H1 (cell line): Measurements from ENCODE around the gene TMEM273. TPM values are rescaled to one million over a fixed set of nuclear protein-coding genes. Genes with fewer than 3 reads are reported as not detected.

Experiments used
- CTCF ChIA-PET: fragments of 300-600 bp; sonication (Branson Sonifier 250); formaldehyde crosslinking; loops from one replicate; lab custom pipeline; 2021; ENCODE audit not compliant: partially characterized antibody; lab: Charles Lee
- POLR2A ChIA-PET: fragments of 300-600 bp; sonication (Branson Sonifier 250); formaldehyde crosslinking; loops from one replicate; lab custom pipeline; 2021; ENCODE audit warnings: inconsistent platforms; ENCODE audit not compliant: partially characterized antibody; lab: Charles Lee
- DNase-seq, 2 experiments: peaks; one replicate each; pipeline versions ENCODE4 v3.0.0 to v3.0.0-alpha.2; 2010 to 2022; ENCODE audit warnings: low spot score in 2 of 2, low read depth in 1 of 2, mixed read lengths in 1 of 2
- FAIRE-seq: peaks from 2 replicates; lab custom pipeline; 2011; peaks lifted over from hg19 to GRCh38; lab: Jason Lieb, UNC
- H2AFZ ChIP-seq: 2 replicates; pipeline ENCODE4 v1.8.1; 2012; ENCODE audit warnings: low read length, inconsistent platforms
- H2AK5ac ChIP-seq: 2 replicates; pipeline ENCODE4 v1.6.1; 2013; ENCODE audit warnings: low read depth, low read length
- H2BK120ac ChIP-seq: replicated peaks from 2 replicates; pipeline ENCODE3; 2013; ENCODE audit warnings: low read depth, low read length, inconsistent platforms
- H2BK12ac ChIP-seq: 2 replicates; pipeline ENCODE4 v1.6.1; 2013; ENCODE audit warnings: low read depth, low read length
- H2BK15ac ChIP-seq: 2 replicates; pipeline ENCODE4 v1.6.1; 2013; ENCODE audit warnings: low read length
- H2BK20ac ChIP-seq: 2 replicates; pipeline ENCODE4 v1.6.1; 2013; ENCODE audit warnings: low read length
- H2BK5ac ChIP-seq: 2 replicates; pipeline ENCODE4 v1.6.1; 2013; ENCODE audit warnings: low read depth, low read length
- H3K14ac ChIP-seq: 2 replicates; pipeline ENCODE4 v1.6.1; 2013; ENCODE audit warnings: inconsistent platforms; ENCODE audit not compliant: insufficient read length
- H3K18ac ChIP-seq: 2 replicates; pipeline ENCODE4 v1.6.1; 2013; ENCODE audit warnings: low read length; ENCODE audit errors: extremely low read depth
- H3K23ac ChIP-seq: 2 replicates; pipeline ENCODE4 v1.6.1; 2013; ENCODE audit warnings: inconsistent platforms; ENCODE audit not compliant: insufficient read length
- H3K23me2 ChIP-seq: 2 replicates; pipeline ENCODE4 v1.6.1; 2013; ENCODE audit warnings: low read depth, low read length
- H3K27ac ChIP-seq: 2 replicates; pipeline ENCODE4 v1.6.1; 2011; ENCODE audit warnings: low read depth, low read length, inconsistent platforms
- H3K27me3 ChIP-seq, 4 experiments: replicated peaks in 1 of 4; 1 replicate in 1 of 4; 2 replicates in 3 of 4; pipeline versions ENCODE4 v1.6.1 to v1.8.1; 2011 to 2013; ENCODE audit warnings: low read length in 3 of 4, mild to moderate bottlenecking in 3 of 4, inconsistent platforms in 2 of 4, mixed read lengths in 2 of 4, moderate library complexity in 1 of 4; ENCODE audit not compliant: control insufficient read depth in 3 of 4, insufficient read depth in 3 of 4; ENCODE audit errors: extremely low read depth in 1 of 4
- H3K36me3 ChIP-seq, 4 experiments: 2 replicates each; pipeline versions ENCODE4 v1.6.1 to v1.8.1; 2011 to 2013; ENCODE audit warnings: mild to moderate bottlenecking in 4 of 4, low read length in 3 of 4, moderate library complexity in 2 of 4, control low read depth in 1 of 4, inconsistent platforms in 1 of 4; ENCODE audit not compliant: insufficient read depth in 4 of 4, control insufficient read depth in 2 of 4
- H3K4ac ChIP-seq: replicated peaks from 2 replicates; pipeline ENCODE3; 2013; ENCODE audit warnings: low read length, low read depth, mixed read lengths, inconsistent platforms; ENCODE audit not compliant: insufficient read length
- H3K4me1 ChIP-seq, 4 experiments: replicated peaks in 1 of 4; 1 replicate in 1 of 4; 2 replicates in 3 of 4; pipeline versions ENCODE4 v1.6.1 to v1.8.1; 2011 to 2013; ENCODE audit warnings: low read length in 3 of 4, inconsistent platforms in 2 of 4, mixed read lengths in 1 of 4; ENCODE audit not compliant: insufficient read depth in 4 of 4, control insufficient read depth in 3 of 4
- H3K4me2 ChIP-seq, 2 experiments: 2 replicates each; pipeline versions ENCODE4 v1.6.1 to v1.8.1; 2011 to 2013; ENCODE audit warnings: low read depth in 2 of 2, low read length in 2 of 2, control low read depth in 1 of 2, inconsistent platforms in 1 of 2, mild to moderate bottlenecking in 1 of 2; ENCODE audit not compliant: insufficient read depth in 1 of 2
- H3K4me3 ChIP-seq, 4 experiments: fragments of 200-600, 300-600 bp in 1 of 4; sonication (generic), shearing (Covaris generic), sonication (Bioruptor Twin) in 1 of 4; 2 replicates each; pipeline versions ENCODE4 v1.5.1 to v1.8.1; 2011 to 2016; ENCODE audit warnings: low read length in 4 of 4, low read depth in 3 of 4, control low read depth in 2 of 4, inconsistent platforms in 2 of 4, mild to moderate bottlenecking in 2 of 4, mixed read lengths in 1 of 4, moderate library complexity in 1 of 4; ENCODE audit not compliant: insufficient read depth in 2 of 4; ENCODE audit errors: extremely low read depth in 1 of 4
- H3K56ac ChIP-seq: replicated peaks from 2 replicates; pipeline ENCODE3; 2013; ENCODE audit warnings: low read depth, mild to moderate bottlenecking, mixed read lengths, low read length, inconsistent platforms; ENCODE audit not compliant: insufficient read length
- H3K79me1 ChIP-seq: 2 replicates; pipeline ENCODE4 v1.6.1; 2013; ENCODE audit warnings: low read depth, low read length, control low read depth
- H3K79me2 ChIP-seq, 2 experiments: 2 replicates each; pipeline versions ENCODE4 v1.6.1 to v1.8.1; 2012 to 2013; ENCODE audit warnings: low read length in 2 of 2, mild to moderate bottlenecking in 2 of 2, inconsistent platforms in 1 of 2; ENCODE audit not compliant: insufficient read depth in 2 of 2, control insufficient read depth in 1 of 2
- H3K9ac ChIP-seq, 4 experiments: replicated peaks in 1 of 4; 1 replicate in 1 of 4; 2 replicates in 3 of 4; pipeline versions ENCODE4 v1.6.1 to v1.8.1; 2011 to 2013; ENCODE audit warnings: low read depth in 3 of 4, low read length in 3 of 4, control low read depth in 2 of 4, mild to moderate bottlenecking in 2 of 4, moderate library complexity in 2 of 4, inconsistent platforms in 1 of 4; ENCODE audit errors: extremely low read depth in 1 of 4
- H3K9me3 ChIP-seq, 2 experiments: 2 replicates each; pipeline versions ENCODE4 v1.6.1 to v1.8.1; 2012 to 2013; ENCODE audit warnings: mild to moderate bottlenecking in 2 of 2, moderate library complexity in 2 of 2, control low read depth in 1 of 2, inconsistent platforms in 1 of 2, low read depth in 1 of 2, low read length in 1 of 2, mixed read lengths in 1 of 2; ENCODE audit not compliant: insufficient read depth in 2 of 2
- H4K20me1 ChIP-seq, 2 experiments: replicated peaks in 1 of 2; 2 replicates each; pipeline versions ENCODE3 to v1.8.1; 2011 to 2013; ENCODE audit warnings: inconsistent platforms in 2 of 2, low read length in 2 of 2, mild to moderate bottlenecking in 1 of 2; ENCODE audit not compliant: insufficient read depth in 2 of 2, control insufficient read depth in 1 of 2
- H4K5ac ChIP-seq: 2 replicates; pipeline ENCODE4 v1.6.1; 2013; ENCODE audit warnings: low read length, low read depth, mixed read lengths, inconsistent platforms; ENCODE audit not compliant: insufficient read length
- H4K8ac ChIP-seq: 2 replicates; pipeline ENCODE4 v1.8.0; 2013; ENCODE audit warnings: mild to moderate bottlenecking, moderate library complexity, low read length, inconsistent platforms; ENCODE audit not compliant: insufficient read depth; ENCODE audit errors: extremely low read depth
- H4K91ac ChIP-seq: replicated peaks from 2 replicates; pipeline ENCODE3; 2013; ENCODE audit warnings: low read length, mixed read lengths, inconsistent platforms; ENCODE audit not compliant: insufficient read length
- CBX8 ChIP-seq: fragments of 300-800, 300-1000 bp; sonication (generic); IDR thresholded peaks from 2 replicates; pipeline ENCODE4 v1.7.1; 2016; ENCODE audit warnings: low read depth, low read length, borderline replicate concordance
- CEBPB ChIP-seq: IDR thresholded peaks from 2 replicates; pipeline ENCODE4 v1.6.1; 2012; ENCODE audit warnings: low read depth, low read length
- POLR2AphosphoS5 ChIP-seq: IDR thresholded peaks from 2 replicates; pipeline ENCODE4 v1.6.1; 2011; ENCODE audit warnings: low read depth, low read length
- POU5F1 ChIP-seq: IDR thresholded peaks from 2 replicates; pipeline ENCODE4 v1.6.1; 2011; ENCODE audit warnings: low read depth, mild to moderate bottlenecking, low read length, moderate library complexity
- RAD21 ChIP-seq, 2 experiments: IDR thresholded peaks in 1 of 2; conservative IDR thresholded peaks in 1 of 2; 2 replicates each; pipeline ENCODE4 v1.6.1; 2011; ENCODE audit warnings: low read depth in 2 of 2, low read length in 2 of 2, improper control_type of control experiment in 1 of 2, inconsistent platforms in 1 of 2, mild to moderate bottlenecking in 1 of 2, moderate library complexity in 1 of 2
- RFX5 ChIP-seq: IDR thresholded peaks from 2 replicates; pipeline ENCODE4 v1.6.1; 2011; ENCODE audit warnings: low read depth, low read length, improper control_type of control experiment, borderline replicate concordance
- TAF1 ChIP-seq: IDR thresholded peaks from 2 replicates; pipeline ENCODE4 v1.6.1; 2011; ENCODE audit warnings: mild to moderate bottlenecking, low read depth, low read length
- WGBS, 2 experiments: shearing (Covaris generic) in 1 of 2; methylation state at CpG; one replicate each; pipeline versions ENCODE4 v1.1.6 to v1.1.7; 2013 to 2015; ENCODE audit warnings: low lambda C conversion rate in 2 of 2, mixed read lengths in 2 of 2, inconsistent platforms in 1 of 2, low coverage in 1 of 2, missing lambda C conversion rate in 1 of 2; ENCODE audit not compliant: insufficient replicate concordance in 2 of 2, insufficient coverage in 1 of 2, insufficient read length in 1 of 2; ENCODE audit errors: extremely low coverage in 1 of 2, missing lambda C conversion rate in 1 of 2; 5-methylcytosine and 5-hydroxymethylcytosine counted together
- polyA plus RNA-seq, 7 experiments: library from polyadenylated mRNA; depleted of rRNA in 3 of 7; stranded (reverse) in 5 of 7; unstranded in 2 of 7; fragments of >200 nt in 5 of 7; fragments of 200-250 nt in 2 of 7; gene quantifications; 1 replicate in 5 of 7; 2 replicates in 1 of 7; 4 replicates in 1 of 7; pipeline versions ENCODE4 v1.2.1 to v1.2.3, GENCODE V29; 2011 to 2013; ENCODE audit warnings: missing spikeins in 2 of 7, mixed read lengths in 2 of 7
- total RNA-seq: library from RNA; stranded (reverse); fragmentation: NEBNext Ultra II Directional; extraction: Animal tissue kit (Norgen Biotek cat#: 25700); gene quantifications from 2 replicates; pipeline ENCODE4 v1.2.1, GENCODE V29; 2021
- TF ChIP-seq, protein P1 (sequence below): IDR thresholded peaks from 2 replicates; pipeline ENCODE4 v1.6.1; 2012; ENCODE audit warnings: inconsistent platforms

Gene TMEM273
- total and polyA plus RNA-seq, 2 of the 8 experiments (the other 6 are each of a cell fraction or from before 2014, with no cell fraction given), result not detected

GRCh38 chr10:49207113-49207512, 18.9 kb upstream of the TMEM273 start:
- CTCF ChIA-PET, result interaction anchor here (1.0 to 1.5 kb wide), 2 partner anchors 11 to 75 kb away, joined by 3 to 4 read pairs; no protein-coding TSS in a partner anchor
- TF ChIP-seq, protein P1, sequence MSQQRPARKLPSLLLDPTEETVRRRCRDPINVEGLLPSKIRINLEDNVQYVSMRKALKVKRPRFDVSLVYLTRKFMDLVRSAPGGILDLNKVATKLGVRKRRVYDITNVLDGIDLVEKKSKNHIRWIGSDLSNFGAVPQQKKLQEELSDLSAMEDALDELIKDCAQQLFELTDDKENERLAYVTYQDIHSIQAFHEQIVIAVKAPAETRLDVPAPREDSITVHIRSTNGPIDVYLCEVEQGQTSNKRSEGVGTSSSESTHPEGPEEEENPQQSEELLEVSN, result no peak
- no peak for TF ChIP-seq POU5F1
- TF ChIP-seq RFX5, result no peak
- no peak for TF ChIP-seq CBX8
- TF ChIP-seq POLR2AphosphoS5, result no peak
- no peak for TF ChIP-seq CEBPB
- no peak for TF ChIP-seq RAD21 (IDR thresholded peaks at IDR 0.05 in 1 of 2, conservative IDR thresholded peaks at IDR 0.05 in 1 of 2; ENCODE audit: low read depth in 2 of 2, low read length in 2 of 2)
- TF ChIP-seq TAF1, result no peak
- WGBS, 2 experiments, result 87% methylated on average over 3 of the region's 3 CpGs; no CpG with 5 or more reads in 1 of the 2 experiments

More at GRCh38 chr10:49207113-49207512, 18.9 kb upstream of the TMEM273 start:
- H4K8ac ChIP-seq, result no peak overlapping the region
- no peak overlapping the region for H4K91ac ChIP-seq
- no peak overlapping the region for H2BK15ac ChIP-seq
- no peak overlapping the region for H2BK5ac ChIP-seq
- H3K9ac ChIP-seq, result no peak overlapping the region
- H3K14ac ChIP-seq, result no peak overlapping the region
- H2BK120ac ChIP-seq, result no peak overlapping the region
- no peaks in the 10 kb centered on the region for H3K4me1 ChIP-seq
- POLR2A ChIA-PET, result no interaction called here
- H4K20me1 ChIP-seq, result no peaks in the 10 kb centered on the region
- no peaks in the 10 kb centered on the region for H3K36me3 ChIP-seq
- FAIRE-seq, result no peak
- no peak overlapping the region for H3K4me2 ChIP-seq
- H4K5ac ChIP-seq, result no peak overlapping the region
- peaks cover 0 to 4% of the 10 kb centered on the region in 2 experiments; a peak in 1 of 4 replicates for H3K9me3 ChIP-seq
- no peak overlapping the region for H3K56ac ChIP-seq
- no peaks in the 10 kb centered on the region for H3K79me2 ChIP-seq
- no peak overlapping the region for H2AFZ ChIP-seq
- no peak overlapping the region for H2AK5ac ChIP-seq
- no peak overlapping the region for H3K27ac ChIP-seq
- no peak overlapping the region for H3K23ac ChIP-seq
- no peak overlapping the region for H3K18ac ChIP-seq
- no peak overlapping the region for H2BK12ac ChIP-seq
- no peaks in the 10 kb centered on the region for H3K27me3 ChIP-seq
- H3K4me3 ChIP-seq, result no peak overlapping the region
- no peaks in the 10 kb centered on the region for H3K23me2 ChIP-seq
- no peaks in the 10 kb centered on the region for H3K79me1 ChIP-seq
- H2BK20ac ChIP-seq, result no peak overlapping the region
- no peak overlapping the region for H3K4ac ChIP-seq
- no peak for DNase-seq
